ENCODE measurements around the gene FABP1.

GRCh38 chr2:88137833-88138232 lies 10.0 kb upstream of the FABP1 start:
- no peak for TF ChIP-seq POLR2AphosphoS5 (IDR thresholded peaks at IDR 0.05; ENCODE audit: borderline replicate concordance, low read depth, low read length)
- TF ChIP-seq EZH2 (IDR thresholded peaks at IDR 0.05) = no peak
- TF ChIP-seq FOXP2 (optimal IDR thresholded peaks at IDR 0.05; ENCODE audit: control extremely low read depth, extremely low read length, insufficient read depth) = no peak
